Umbilical cord (tissue), 2 donors: ENCODE data around the gene SLC24A5. TPM values are rescaled to one million over a fixed set of nuclear protein-coding genes. Genes with fewer than 3 reads are reported as not detected.

Experiments used
- DNase-seq: peaks from one replicate; pipeline ENCODE4 v3.0.0-alpha.2; 2015; ENCODE audit warnings: low spot score
- total RNA-seq: library from RNA; depleted of rRNA; stranded (reverse); fragments of >200 nt; gene quantifications from one replicate; pipeline ENCODE4 v1.2.3, GENCODE V29; 2014; ENCODE audit warnings: low replicate concordance; ENCODE audit not compliant: insufficient read depth

Gene SLC24A5
- total RNA-seq, 1 donor from 2014 or later = 12.3 TPM

DNA sequence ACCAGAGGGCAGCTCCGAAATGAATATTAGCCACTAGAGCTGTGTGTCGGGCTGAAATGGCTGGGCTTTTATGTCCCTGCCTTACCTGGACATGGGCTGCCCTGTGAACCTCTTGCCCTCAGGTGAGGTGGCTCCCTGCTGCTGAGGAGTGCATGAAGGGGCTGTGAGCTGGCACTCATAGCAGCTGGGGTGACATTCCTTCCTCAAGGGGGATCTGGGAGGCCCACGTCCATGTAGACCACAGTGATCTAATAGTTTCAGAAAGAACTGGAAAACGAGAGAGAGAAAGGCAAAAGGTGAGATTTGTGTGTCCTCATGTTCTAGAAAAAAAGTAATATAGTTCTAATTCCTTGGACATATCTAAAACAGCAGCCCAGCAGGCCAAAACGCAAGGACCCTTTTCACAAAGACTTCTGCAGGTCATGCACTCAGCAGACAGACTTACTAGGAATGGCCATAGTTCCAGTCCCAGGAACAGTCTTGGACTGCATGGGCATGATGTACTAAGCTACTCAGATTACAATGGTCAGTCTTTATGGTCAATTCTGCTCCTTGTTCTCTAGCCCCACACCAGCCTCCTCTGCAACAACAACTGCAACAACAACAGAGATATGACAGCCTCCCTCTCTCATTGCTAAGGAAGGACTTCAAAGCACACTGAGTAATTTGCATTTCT lies 10.8 kb upstream of the SLC24A5 start:
- no peak for DNase-seq

DNA sequence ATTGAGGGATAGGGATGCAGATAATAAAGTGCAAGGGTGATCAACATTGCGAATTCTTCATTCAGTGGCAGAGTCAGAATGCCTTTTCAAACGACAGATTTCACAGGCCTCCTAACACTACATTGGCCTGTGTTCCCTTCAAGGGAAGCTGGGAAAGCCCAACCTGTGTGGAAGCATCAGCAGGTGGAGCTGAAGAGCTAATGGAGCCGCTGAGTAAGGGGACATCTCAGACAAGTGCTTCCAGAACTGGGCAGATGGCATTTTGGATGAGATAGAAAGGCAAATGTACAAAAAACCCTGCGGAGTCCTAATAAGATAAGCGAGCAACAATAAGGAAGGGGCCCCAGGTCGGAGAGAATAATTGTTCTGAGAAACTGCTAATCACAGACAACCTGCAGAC lies 8.5 kb upstream of the SLC24A5 start:
- no peak for DNase-seq

DNA sequence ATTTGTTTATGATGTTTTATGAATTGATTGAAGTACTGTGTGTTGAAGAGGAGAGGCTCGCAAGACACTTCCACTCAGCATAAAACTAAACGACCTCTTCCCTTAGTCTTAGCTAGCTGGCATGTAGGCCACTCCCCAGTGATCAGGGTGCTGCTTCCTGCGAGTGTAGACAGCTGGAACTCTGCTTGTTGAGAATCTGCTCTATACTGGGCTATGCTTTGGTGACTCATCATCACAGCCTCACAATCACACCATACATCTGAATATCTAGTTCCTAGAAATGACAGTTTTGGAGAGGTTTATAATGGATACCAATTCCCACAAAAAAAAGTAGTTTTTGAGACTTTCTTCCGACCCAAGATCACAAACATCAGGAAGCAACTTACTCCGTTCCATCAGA lies 1.5 kb upstream of the SLC24A5 start:
- no peak for DNase-seq

DNA sequence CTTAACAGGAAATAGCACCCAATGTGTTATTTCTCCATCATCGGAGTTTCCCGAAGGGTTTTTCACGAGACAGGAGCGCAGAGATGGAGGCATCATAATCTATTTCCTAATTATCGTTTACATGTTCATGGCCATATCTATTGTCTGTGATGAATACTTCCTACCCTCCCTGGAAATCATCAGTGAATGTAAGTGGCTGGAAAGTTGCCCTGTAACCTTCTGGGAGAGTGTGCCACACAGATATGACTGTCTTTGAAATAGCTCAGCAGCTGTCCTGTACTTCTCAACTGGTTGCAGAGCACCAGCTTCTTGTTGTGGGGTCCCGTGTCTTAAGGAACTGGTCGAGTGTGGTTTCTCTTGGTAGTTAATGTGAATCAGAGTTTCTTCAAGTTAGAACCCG lies 1.1 kb downstream of the SLC24A5 start:
- DNase-seq = no peak

DNA sequence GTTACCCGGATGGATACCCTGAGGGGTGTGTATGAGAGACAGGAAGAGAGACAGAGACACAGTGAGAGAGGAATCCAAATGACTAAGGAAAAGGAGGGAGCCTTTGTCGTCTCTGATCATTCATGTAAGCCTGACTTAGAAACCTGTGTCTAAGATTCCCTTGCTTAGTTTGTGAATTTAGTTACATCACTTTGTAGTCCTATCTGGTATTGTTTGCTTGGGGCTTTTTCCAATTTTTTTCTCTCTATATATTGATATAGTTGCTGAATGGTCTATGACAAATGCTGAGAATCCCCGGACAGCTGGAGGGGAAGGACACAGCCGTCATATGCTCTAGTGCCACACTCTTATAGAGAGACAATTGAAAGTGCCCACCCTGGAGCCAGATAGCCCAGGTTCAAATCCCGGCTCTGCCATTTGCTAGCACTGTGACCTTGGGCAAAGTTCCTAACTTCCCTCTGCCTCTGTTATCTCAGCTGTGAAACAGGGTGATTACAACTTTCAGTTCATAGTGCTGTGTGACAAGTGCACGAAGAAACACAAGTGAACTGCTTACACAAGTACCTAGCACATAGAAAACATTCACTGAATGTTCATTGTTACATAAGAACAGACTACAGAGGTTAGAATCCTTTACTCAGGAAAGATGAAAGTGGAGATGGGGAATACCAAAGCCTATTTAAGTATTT lies 6.0 kb downstream of the SLC24A5 start:
- no peak for DNase-seq

DNA sequence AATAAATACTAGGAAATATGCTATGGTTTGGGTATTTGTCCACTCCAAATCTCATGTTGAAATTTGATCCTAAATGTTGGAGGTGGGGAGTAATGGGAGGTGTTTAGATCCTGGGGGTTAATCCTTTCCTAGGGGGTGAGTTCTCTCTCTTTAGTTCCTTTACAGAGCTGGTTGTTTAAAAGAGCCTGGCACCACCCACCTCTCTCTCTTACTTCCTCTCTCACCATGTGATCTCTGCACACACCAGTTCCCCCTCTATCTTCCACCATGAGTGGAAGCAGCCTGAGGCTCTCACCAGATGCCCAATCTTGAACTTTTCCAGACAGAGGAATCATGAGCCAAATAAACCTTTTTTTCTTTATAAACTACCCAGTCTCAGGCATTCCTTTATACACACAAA lies 10.5 kb downstream of the SLC24A5 start:
- DNase-seq = no peak

DNA sequence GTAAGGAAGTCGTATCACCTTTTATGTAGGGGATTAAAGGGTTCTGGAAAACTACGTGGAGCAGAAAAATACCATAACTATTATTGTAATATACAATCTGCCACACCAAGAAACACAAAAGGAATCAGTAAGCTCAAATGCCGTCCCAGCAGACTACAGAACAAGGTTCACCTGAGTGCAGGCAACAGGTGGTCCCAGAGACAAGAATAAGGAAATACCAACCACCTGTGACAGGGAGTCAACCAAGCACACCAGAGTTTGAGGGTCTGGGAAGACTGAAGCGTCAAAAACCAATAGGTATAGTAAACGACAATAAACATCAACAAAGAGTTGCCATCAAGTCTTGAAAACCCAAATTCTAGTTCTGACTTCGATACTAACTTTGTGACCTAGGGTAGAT lies 12.1 kb downstream of the SLC24A5 start:
- DNase-seq = no peak

DNA sequence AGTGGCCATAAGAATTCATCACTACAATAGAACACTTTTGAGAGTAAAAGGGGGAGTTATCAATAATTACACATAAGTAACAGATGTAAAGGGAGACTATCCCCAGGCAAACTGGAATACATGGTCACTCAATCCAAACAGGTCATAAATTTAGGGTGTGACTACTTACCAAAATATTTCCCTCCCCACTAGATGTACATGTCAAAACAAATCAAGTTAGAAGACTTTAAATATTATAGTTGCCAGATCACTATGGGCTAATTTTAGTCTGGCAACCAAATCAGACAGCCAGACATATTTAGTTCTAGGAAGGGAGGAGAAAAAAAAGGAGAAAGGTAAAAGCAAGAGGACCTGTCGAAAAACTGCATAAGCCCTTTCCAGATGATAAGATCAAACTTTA lies 23.1 kb downstream of the SLC24A5 start:
- no peak for DNase-seq

DNA sequence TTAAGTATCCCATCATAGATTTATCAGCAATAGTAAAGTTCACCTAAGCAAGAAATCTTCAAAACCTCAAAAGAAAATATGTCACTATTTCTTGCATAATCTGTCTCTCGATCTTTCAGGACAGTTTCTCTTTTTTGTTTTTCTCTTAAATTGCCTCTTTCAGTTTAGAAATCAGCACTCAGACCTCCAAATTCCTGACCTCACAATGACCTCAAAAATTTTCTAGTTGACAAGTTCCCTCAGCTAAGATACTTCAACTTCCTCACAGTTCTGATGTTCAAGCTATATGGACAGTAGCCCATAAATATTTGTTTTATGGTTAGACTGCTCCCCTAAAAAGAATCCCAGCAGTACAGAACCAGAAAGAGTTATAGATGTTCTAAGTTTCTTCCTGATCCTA lies 24.1 kb downstream of the SLC24A5 start:
- no peak for DNase-seq

DNA sequence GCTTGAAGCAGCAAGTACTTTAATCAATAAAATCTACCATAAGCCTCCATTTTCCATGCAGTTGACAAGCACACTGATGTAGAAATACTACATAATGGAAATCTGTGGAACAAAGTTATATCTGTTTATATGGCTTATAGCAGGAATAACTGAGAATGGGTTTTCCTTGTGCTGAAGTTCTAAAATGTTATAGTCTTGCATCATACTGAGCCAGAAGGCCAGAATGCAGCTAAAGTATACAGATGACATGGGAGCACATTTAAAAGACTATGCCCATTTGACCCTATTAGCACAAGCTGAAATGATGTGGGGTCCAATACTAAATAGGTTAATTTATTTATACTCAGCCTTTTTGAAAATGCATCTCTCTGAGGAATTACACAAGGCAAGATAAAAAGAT lies 25.1 kb downstream of the SLC24A5 start:
- DNase-seq = no peak

DNA sequence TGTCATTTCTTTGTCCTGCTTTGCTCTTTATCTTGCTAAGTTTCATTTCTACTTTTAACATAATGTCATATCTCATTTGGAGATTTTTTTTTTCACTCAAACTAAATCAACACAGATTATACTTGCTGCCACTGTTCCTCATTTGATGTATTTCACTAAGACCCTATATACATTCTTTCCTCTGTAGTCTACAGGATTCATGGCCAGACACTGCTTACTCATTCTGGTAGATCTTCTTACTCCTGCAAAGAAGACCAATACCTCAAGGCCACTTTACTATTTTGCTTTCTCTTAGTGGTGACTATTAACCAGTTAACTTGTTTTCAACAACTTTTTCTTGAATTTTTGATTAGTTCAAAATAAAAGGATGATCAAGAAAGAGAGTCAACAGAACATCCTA lies 26.6 kb downstream of the SLC24A5 start:
- no peak for DNase-seq

DNA sequence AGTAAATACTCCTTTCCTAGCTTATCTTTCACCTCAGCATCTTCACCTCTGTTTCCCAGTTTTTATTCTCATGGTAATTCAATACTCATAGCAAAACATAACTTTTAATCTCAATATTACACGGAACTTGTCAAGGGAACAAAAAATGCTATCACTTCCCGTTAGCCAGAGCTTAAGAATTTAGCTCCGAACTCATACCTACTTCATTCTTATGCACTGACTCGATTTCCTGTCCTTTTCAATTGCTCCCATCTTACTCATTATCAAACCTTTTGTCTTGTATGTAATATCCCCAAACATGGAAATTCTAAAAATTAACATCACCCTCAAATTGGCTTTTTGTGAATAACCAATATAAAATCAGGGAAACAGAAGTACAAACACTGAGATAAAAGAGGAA lies 29.1 kb downstream of the SLC24A5 start:
- DNase-seq = no peak

DNA sequence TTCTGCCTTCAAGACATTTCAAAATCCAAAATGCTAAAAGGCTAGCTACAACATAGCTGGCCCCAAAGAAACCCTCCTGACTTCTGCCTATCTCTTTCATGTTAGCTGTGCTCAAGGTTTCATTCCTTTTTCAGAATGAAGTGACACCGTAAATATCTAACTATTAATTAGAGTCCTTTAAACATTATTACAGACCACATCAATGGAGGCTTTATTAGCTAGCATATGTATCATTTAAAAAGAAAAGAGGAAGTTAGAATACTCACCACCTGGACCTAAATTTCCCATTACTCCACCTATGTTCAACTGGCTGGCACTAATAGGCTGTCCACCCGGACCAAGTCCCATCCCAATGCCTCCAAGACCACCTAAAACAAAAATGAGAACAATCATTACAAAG lies 32.7 kb downstream of the SLC24A5 start:
- DNase-seq = no peak

DNA sequence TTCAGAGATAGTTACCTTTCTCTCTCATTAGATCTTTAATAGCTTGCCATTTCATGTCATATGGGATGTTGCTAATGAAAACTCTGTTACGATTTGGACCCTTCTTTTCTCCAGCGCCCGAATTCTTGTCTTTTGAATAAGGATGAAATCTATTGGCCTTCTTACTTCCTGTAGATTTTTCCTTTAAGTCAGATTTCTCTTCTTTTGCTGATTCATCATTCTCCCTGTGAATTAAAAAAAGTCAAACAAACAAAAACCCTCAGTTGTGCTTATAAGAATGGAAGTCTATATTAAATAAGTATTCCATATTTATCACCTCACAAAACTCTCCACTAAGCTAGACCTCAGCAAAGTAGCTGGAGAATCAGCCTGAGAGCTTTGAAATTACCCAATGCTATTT lies 47.8 kb downstream of the SLC24A5 start:
- no peak for DNase-seq

DNA sequence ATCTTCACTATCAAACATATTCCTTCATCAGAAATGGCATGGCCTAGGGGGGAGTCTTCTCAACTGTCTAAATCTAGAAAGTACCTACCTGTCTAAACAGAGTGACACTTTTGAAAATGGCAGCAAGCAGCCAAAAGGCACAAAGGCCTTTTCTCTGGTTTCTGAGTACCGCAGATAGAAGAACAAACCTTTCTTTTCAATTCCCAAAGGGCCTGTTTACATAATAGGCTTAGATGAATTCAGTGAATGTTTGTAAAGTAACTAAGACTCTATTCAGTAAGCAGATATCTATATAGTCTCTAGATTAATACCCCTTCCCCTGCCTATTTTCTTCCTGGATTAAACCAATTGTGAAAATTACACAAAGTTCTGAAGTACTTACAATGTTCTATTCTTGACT lies 50.2 kb downstream of the SLC24A5 start:
- DNase-seq = no peak

DNA sequence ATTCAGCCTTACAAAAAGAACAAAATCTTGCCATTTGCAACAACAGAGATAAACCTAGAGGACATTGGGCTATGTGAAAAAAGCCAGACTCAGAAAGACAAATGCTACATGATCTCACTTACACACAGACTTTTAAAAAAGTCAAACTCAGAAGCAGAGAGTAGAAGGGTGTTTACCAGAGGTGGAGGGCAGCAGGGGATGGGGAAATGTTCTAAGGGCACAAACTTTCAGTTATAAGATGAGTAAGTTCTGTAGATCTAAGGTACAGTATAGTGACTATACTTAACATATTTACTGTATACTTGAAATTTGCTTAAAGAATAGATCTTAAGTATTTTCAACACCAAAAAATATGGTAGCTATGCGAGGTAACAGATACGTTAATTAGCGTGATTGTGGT lies 54.3 kb downstream of the SLC24A5 start:
- DNase-seq = no peak

DNA sequence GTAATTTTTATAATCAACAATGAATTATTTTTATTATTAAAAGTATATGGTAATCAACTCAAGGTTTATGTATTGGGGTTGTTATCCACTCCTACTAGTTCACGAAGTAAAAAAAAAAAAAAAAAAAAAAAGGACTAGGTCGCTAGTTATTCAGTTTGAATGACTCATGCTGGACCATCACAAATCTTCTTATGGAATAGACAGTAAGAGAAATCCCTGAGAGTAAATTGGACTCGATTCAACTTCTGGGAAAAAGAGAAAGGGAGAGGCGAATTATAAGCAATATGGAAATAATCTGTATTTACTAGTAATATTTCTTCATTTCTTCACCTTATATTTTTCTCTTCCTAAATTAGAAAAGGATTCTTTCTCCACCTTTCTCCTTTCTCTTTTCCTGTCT lies 55.3 kb downstream of the SLC24A5 start:
- DNase-seq = no peak

DNA sequence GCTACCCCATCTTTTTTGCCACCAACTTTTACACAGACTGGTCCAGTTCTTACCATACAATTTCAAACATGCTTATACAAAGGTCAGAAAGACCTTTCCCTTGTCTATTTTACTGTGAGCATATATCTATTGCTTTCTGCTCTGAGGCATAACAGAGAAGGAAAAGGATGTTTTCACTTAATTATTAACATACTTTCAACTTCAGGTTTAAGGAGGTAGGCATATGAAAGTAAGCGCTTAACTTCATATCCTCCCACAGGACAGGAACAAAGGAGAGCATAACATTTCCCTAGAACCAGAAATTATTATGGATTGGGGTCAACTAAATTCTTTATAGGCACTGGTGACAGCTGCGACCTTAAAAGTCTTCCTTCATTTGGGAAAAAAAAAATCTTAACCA lies 56.2 kb downstream of the SLC24A5 start:
- no peak for DNase-seq

DNA sequence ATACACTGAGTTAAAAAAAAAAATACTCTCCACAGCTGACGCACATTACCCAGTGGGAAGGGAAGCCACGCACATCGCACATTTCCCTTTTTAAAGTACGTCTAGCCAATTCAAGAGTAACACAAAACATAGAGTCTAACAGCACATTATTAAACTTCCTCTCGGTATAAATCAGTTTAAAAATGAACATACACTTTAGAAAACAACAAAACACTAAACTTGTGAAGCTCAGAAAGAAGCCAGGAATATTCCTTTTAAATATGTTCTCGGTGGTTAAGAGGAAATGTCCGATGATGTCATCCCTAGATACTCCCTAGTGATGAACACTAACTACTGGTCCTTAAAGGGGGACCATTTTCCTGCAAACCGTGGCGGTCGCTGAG lies 56.6 kb downstream of the SLC24A5 start:
- DNase-seq = peak; percentile 52

DNA sequence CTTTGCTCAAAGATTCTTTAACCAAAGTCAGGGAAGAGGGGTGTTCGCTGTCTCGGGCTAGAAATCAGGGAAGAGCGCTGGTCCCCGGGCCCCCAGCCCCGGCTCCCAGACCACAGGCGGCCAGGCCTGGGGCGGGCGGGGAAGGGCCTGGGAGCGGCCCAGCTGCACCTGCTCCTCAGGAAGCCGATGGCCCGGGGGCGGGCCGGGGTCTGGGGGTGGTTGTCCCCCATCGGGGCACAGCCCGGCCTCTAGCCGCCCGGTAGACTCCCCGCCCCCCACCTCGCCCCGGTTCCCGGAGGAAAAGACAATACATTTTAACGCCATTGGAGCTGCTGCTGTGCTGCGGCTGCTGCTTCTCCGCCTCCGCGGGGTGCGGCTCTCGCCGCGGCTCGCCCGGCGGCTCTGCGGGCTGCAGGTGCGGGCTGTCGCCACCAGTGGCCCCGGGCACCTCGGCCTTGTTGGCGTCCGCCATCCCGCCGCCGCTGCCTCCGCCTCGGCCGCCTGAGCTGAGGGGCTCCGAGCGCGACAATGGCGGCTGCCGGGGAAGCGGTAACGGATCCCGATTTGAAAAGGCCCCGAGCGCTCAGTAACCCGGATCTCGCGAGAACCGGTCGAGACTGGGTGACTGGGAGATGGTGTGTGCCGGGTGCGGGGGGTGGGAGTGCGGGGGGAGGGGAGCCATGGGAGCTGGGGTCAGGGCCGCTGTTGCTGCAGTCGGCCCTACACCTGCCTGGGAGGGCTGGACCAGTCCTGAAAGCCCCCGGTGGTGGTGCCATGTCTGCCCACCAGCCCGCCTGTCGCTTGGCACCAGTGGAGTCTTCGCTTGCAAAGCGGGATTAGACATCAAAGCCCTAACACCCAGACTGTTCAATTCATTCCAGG lies 57.2 kb downstream of the SLC24A5 start, which contains the start of gene MYEF2:
Gene MYEF2, minus strand, starts transcription at position 530 of the 882 bp plus-strand sequence. Its CDS starts 58 bp downstream, at position 472.
- DNase-seq = peak; percentile 54

DNA sequence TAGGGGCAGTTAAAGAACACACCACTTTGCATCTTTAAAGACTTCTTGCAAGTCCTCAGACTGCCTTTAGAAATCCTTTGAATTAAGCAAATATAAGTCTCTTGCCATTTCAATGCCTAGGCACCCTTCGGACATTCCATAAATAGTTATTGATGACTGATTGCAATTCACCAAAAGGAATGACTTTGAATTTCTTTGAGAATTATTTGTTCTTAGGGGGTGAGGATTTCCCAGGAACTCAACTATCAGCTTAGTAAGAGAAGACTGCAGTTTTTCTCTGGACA lies 57.8 kb downstream of the SLC24A5 start:
- no peak for DNase-seq

DNA sequence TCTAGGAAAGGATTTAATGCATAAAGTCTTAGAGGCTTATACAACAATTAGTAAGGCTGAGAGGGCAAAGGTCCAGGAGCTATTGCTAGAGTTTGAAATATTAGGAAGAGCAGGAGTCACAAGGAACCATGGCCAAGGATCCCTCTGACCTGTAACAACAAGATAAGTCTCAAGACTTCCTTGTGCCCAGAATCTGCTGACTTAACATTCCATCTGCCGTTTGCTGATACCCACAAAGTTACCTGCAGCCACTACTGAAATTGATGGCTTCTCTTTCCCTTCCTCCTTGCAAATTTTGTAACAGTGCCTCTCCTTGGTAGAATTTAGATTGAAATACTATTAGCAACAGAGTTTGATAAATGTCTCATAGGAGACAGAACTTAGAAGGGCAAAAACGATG lies 62.0 kb downstream of the SLC24A5 start:
- DNase-seq = no peak

DNA sequence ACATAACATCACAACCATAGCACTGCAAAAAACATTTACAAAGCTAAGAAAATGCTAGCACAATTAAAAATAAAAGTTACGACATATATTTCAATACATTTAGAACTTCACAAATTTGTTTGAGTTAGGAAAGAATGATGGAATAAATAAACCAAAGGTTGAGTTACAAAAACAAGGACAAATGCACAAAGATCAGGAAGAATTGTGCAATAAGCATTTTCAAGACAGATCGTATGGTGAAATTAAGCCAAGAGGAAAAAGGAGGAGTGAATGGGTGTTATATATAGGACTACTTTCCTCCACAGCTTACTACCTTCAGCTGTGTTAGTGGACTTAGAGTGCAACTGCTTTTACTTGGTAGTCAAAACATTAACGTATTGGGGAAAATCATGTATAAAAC lies 64.7 kb downstream of the SLC24A5 start:
- no peak for DNase-seq
